Endodermal cell (in vitro differentiated cells): ENCODE measurements around the gene NUMBL. TPM values are rescaled to one million over a fixed set of nuclear protein-coding genes. Genes with fewer than 3 reads are reported as not detected.

ENCODE experiments used
- DNase-seq: peaks from one replicate; pipeline ENCODE4 v3.0.0-alpha.2; 2017
- H3K27ac ChIP-seq: 2 replicates; pipeline ENCODE4 v1.5.1; 2013; ENCODE audit warnings: mild to moderate bottlenecking, low read depth, low read length, moderate library complexity
- H3K27me3 ChIP-seq: 2 replicates; pipeline ENCODE4 v1.6.1; 2013; ENCODE audit warnings: mild to moderate bottlenecking, low read length, moderate library complexity; ENCODE audit not compliant: insufficient read depth, control insufficient read depth, poor library complexity, severe bottlenecking
- H3K36me3 ChIP-seq: 2 replicates; pipeline ENCODE4 v1.7.0; 2013; ENCODE audit warnings: mild to moderate bottlenecking, low read length, moderate library complexity; ENCODE audit not compliant: control insufficient read depth, insufficient read depth
- H3K4me1 ChIP-seq: one replicate; pipeline ENCODE4 v1.7.0; 2013; ENCODE audit warnings: low read length; ENCODE audit not compliant: control insufficient read depth, insufficient read depth
- H3K4me3 ChIP-seq: 2 replicates; pipeline ENCODE4 v1.5.1; 2013; ENCODE audit warnings: mild to moderate bottlenecking, low read length, moderate library complexity
- H3K9ac ChIP-seq: 2 replicates; pipeline ENCODE4 v1.6.1; 2013; ENCODE audit warnings: mild to moderate bottlenecking, low read length, moderate library complexity; ENCODE audit not compliant: poor library complexity, severe bottlenecking; ENCODE audit errors: extremely low read depth
- H3K9me3 ChIP-seq: 2 replicates; pipeline ENCODE4 v1.6.1; 2013; ENCODE audit warnings: mild to moderate bottlenecking, low read length, moderate library complexity; ENCODE audit not compliant: control insufficient read depth
- H3K27ac Mint-ChIP-seq: 2 replicates; pipeline ENCODE4 v1.8.0; 2020; ENCODE audit warnings: mixed read lengths
- H3K27me3 Mint-ChIP-seq: 2 replicates; pipeline ENCODE4 v1.8.0; 2021; ENCODE audit warnings: mild to moderate bottlenecking, mixed read lengths; ENCODE audit not compliant: insufficient read depth
- H3K36me3 Mint-ChIP-seq: 2 replicates; pipeline ENCODE4 v1.8.0; 2020; ENCODE audit warnings: low read depth, mixed read lengths
- H3K4me1 Mint-ChIP-seq: 2 replicates; pipeline ENCODE4 v1.8.0; 2020; ENCODE audit warnings: mixed read lengths
- H3K4me3 Mint-ChIP-seq: 2 replicates; pipeline ENCODE4 v1.8.0; 2020; ENCODE audit warnings: mild to moderate bottlenecking, moderate library complexity, mixed read lengths
- H3K9me3 Mint-ChIP-seq: 2 replicates; pipeline ENCODE4 v1.8.0; 2020; ENCODE audit warnings: mild to moderate bottlenecking, mixed read lengths
- WGBS, 2 experiments: methylation state at CpG; one replicate each; pipeline versions ENCODE4 v1.1.5 to v1.1.7; 2013; ENCODE audit warnings: missing lambda C conversion rate in 2 of 2, mixed read lengths in 1 of 2; ENCODE audit not compliant: insufficient coverage in 1 of 2, insufficient read length in 1 of 2; 5-methylcytosine and 5-hydroxymethylcytosine counted together
- total RNA-seq, 2 donors: library from RNA; stranded (reverse); fragmentation: NEBNext Ultra II Directional in 1 of 2; extraction: Animal tissue kit (Norgen Biotek cat#: 25700) in 1 of 2; gene quantifications; 2 replicates in 1 of 2; 3 replicates in 1 of 2; pipeline ENCODE4 v1.2.1, GENCODE V29; 2021
- TF ChIP-seq, protein P1 (sequence below): fragments of 200-600 bp; sonication (generic); conservative IDR thresholded peaks from 2 replicates; pipeline ENCODE4 v1.5.0; 2021; ENCODE audit warnings: antibody characterized with exemption, mild to moderate bottlenecking

The NUMBL gene
- total RNA-seq, 2 donors from 2014 or later, result 32.7 to 46.9 TPM

DNA sequence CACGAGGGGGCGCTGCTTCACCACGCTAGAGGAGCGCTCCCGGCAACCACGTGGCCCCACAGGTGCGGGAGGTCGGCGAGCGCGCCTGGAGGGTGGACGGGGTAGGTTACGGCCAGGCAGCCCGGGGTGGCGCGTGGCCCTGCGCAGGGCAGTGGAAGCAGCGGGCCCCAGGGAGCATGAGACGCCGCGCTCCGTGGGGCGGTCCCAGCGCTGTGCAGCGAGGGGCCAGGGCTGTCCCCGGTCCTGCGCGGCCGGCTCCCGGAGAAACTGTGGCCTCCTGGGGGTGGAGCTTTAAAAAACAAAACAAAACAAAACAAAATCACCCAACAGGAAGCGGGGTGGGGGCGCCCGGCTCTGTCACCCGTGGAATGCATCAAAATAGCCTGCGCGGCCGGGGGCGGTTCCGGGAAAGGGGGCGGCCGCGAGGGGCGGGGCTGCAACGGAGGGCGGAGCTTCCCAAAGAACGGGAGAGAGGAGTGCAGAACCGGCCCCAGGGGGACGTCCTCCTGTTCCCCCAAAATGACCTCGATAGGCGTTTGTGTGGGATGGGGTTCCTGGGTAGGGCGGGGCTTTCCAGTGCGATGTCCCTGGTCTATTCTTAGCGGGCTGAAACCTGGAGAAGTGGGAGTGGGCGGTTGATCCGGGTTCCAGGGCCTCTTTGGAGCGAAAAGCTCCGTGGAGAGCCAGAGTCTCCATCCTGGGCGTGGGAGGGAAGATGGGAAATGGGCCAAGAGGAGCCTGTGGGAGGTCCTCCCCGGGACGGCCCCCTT, 27.3 kb downstream of the NUMBL start:
- H3K27me3 ChIP-seq, result peaks cover 7% of the 10 kb centered on the region
- TF ChIP-seq, protein P1, sequence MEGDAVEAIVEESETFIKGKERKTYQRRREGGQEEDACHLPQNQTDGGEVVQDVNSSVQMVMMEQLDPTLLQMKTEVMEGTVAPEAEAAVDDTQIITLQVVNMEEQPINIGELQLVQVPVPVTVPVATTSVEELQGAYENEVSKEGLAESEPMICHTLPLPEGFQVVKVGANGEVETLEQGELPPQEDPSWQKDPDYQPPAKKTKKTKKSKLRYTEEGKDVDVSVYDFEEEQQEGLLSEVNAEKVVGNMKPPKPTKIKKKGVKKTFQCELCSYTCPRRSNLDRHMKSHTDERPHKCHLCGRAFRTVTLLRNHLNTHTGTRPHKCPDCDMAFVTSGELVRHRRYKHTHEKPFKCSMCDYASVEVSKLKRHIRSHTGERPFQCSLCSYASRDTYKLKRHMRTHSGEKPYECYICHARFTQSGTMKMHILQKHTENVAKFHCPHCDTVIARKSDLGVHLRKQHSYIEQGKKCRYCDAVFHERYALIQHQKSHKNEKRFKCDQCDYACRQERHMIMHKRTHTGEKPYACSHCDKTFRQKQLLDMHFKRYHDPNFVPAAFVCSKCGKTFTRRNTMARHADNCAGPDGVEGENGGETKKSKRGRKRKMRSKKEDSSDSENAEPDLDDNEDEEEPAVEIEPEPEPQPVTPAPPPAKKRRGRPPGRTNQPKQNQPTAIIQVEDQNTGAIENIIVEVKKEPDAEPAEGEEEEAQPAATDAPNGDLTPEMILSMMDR, result peak; percentile 97
- no peaks in the 10 kb centered on the region for H3K9me3 ChIP-seq
- peaks cover 7% of the 10 kb centered on the region for H3K36me3 Mint-ChIP-seq
- peak overlapping the region; percentile 49 for H3K9ac ChIP-seq
- H3K9me3 Mint-ChIP-seq, result no peaks in the 10 kb centered on the region
- peaks cover 19% of the 10 kb centered on the region for H3K27me3 Mint-ChIP-seq
- H3K4me1 Mint-ChIP-seq, result no peaks in the 10 kb centered on the region
- H3K4me1 ChIP-seq, result no peaks in the 10 kb centered on the region
- peak overlapping the region; percentile 64 for H3K4me3 Mint-ChIP-seq
- H3K27ac Mint-ChIP-seq, result no peak overlapping the region
- peak overlapping the region; percentile 53 for H3K27ac ChIP-seq
- 0 to 2% methylated on average over 22 to 59 of the region's 60 CpGs for WGBS, 2 experiments
- H3K4me3 ChIP-seq, result peak overlapping the region; percentile 75
- peak; percentile 97 for DNase-seq
- no peaks in the 10 kb centered on the region for H3K36me3 ChIP-seq

DNA sequence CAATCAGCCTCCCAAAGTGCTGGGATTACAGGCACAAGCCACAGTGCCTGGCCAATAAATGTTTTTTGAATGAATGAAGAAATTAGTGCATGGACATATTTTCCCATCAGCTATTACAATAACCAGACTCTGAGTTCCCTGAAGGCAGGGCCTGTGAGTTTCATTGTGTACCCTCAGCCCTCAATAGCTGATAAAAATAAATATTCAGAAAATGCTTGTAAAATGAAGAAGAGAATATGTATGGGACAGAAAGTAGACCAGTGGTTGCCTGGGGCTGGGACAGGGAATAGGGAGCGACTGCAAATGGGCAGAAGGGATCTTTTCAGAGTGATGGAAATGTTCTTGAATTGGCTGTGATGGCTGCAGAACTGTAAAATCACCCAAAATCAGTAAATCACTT, 28.8 kb downstream of the NUMBL start:
- TF ChIP-seq, protein P1, result no peak
- H3K4me1 Mint-ChIP-seq, result no peaks in the 10 kb centered on the region
- Histone ChIP-seq H3K36me3 (no peaks in the 10 kb centered on the region), H3K9ac (no peak overlapping the region), H3K4me1 (no peaks in the 10 kb centered on the region), H3K9me3 (no peaks in the 10 kb centered on the region), H3K4me3 (no peak overlapping the region), H3K27ac (no peak overlapping the region), H3K27me3 (peaks cover 7% of the 10 kb centered on the region)
- no peak overlapping the region for H3K27ac Mint-ChIP-seq
- H3K27me3 Mint-ChIP-seq, result peaks cover 19% of the 10 kb centered on the region
- no peak for DNase-seq
- no peaks in the 10 kb centered on the region for H3K9me3 Mint-ChIP-seq
- 79 to 100% methylated on average over 1 of the region's 1 CpG for WGBS, 2 experiments
- H3K4me3 Mint-ChIP-seq, result no peak overlapping the region
- H3K36me3 Mint-ChIP-seq, result no peaks in the 10 kb centered on the region

DNA sequence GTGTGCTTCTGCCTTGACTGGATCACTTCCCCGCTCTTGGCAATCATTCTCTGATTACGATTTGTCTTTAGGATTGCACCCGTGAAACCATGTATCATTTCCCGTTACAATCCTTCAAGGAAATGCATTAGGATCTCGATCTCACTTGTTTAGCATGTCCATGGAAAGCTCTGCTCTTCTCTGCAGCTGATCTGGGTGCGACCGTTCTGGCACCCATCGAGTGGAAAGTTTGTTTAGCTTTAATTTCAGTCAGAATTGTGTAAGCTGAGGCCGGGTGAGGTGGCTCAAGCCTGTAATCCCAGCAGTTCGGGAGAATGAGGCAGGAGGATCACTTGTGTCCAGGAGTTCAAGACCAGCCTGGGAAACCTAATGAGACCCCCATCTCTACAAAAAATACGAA, 30.9 kb downstream of the NUMBL start:
- Mint-ChIP-seq H3K27ac (no peak overlapping the region), H3K4me1 (no peaks in the 10 kb centered on the region), H3K27me3 (peaks cover 14% of the 10 kb centered on the region), H3K36me3 (no peaks in the 10 kb centered on the region), H3K9me3 (no peaks in the 10 kb centered on the region), H3K4me3 (no peak overlapping the region)
- 92 to 94% methylated on average over 10 to 11 of the region's 11 CpGs for WGBS, 2 experiments
- no peak overlapping the region for H3K27ac ChIP-seq
- TF ChIP-seq, protein P1, result no peak
- H3K9ac ChIP-seq, result no peak overlapping the region
- H3K4me3 ChIP-seq, result no peak overlapping the region
- no peak for DNase-seq
- no peaks in the 10 kb centered on the region for H3K36me3 ChIP-seq
- no peaks in the 10 kb centered on the region for H3K9me3 ChIP-seq
- peaks cover 7% of the 10 kb centered on the region for H3K27me3 ChIP-seq
- H3K4me1 ChIP-seq, result no peaks in the 10 kb centered on the region
